Ovary (tissue), 9 donors: ENCODE measurements around the gene PRKCI. TPM values are rescaled to one million over a fixed set of nuclear protein-coding genes. Genes with fewer than 3 reads are reported as not detected.
"Not testable (repeated sequence)": the region's sequence is repeated elsewhere in the genome, so short reads cannot be mapped to it uniquely, and the experiment has no call there.

Experiments used
- DNase-seq, 5 donors: peaks; one replicate each; pipeline ENCODE4 v3.0.0-alpha.2; 2019 to 2020
- H3K27ac ChIP-seq, 2 donors: fragments of 200-600 bp; one replicate each; pipeline versions ENCODE4 v1.5.1 to v1.8.0; 2019 to 2022
- H3K27me3 ChIP-seq: fragments of 200-600 bp; one replicate; pipeline ENCODE4 v1.8.0; 2022
- H3K36me3 ChIP-seq: fragments of 200-600 bp; sonication (generic); one replicate; pipeline ENCODE4 v1.5.1; 2019
- H3K4me1 ChIP-seq: one replicate; pipeline ENCODE4 v1.8.1; 2013; ENCODE audit warnings: mild to moderate bottlenecking, moderate library complexity; ENCODE audit not compliant: insufficient read depth
- H3K4me3 ChIP-seq: fragments of 200-600 bp; sonication (generic); one replicate; pipeline ENCODE4 v1.5.1; 2017
- H3K9me3 ChIP-seq, 2 donors: fragments of 200-600 bp in 1 of 2; sonication (generic) in 1 of 2; one replicate each; pipeline versions ENCODE4 v1.5.1 to v1.8.1; 2013 to 2019; ENCODE audit warnings: mild to moderate bottlenecking in 1 of 2, moderate library complexity in 1 of 2
- EP300 ChIP-seq: sonication (generic); formaldehyde crosslinking; IDR thresholded peaks from one replicate; pipeline ENCODE4 v1.6.1; 2017; ENCODE audit warnings: antibody characterized with exemption
- POLR2A ChIP-seq: fragments of 450-650 bp; IDR thresholded peaks from one replicate; pipeline ENCODE4 v1.6.1; 2017; ENCODE audit warnings: antibody characterized with exemption, mild to moderate bottlenecking, moderate library complexity
- WGBS, 3 donors: extraction: QIAGEN DNeasy Blood & Tissue Kit in 1 of 3; methylation state at CpG; one replicate each; pipeline versions ENCODE4 v1.1.5 to v1.1.7; 2013 to 2017; 5-methylcytosine and 5-hydroxymethylcytosine counted together
- intact Hi-C, 4 donors: fragments of 100-400 bp; cut with DNase I; formaldehyde crosslinking; loops; one replicate each; pipeline versions ENCODE4 v1.11.0 to v1.15.1; 2022 to 2023
- polyA plus RNA-seq, 2 donors: library from polyadenylated mRNA; stranded (reverse); fragments of 200-250 nt in 1 of 2; fragments of 350-450 nt in 1 of 2; fragmentation: Illumina TruSeq in 1 of 2; extraction: RNeasy Lipid Tissue Mini Kit (QIAGEN cat#74804) in 1 of 2; gene quantifications; one replicate each; pipeline ENCODE4 v1.2.3, GENCODE V29; 2013 to 2014
- total RNA-seq, 7 donors: library from RNA; depleted of rRNA in 2 of 7; stranded (reverse); fragments of >200 nt in 2 of 7; fragmentation: NEBNext Ultra II Directional in 3 of 7; extraction: Animal tissue kit (Norgen Biotek cat#: 25700) in 3 of 7; gene quantifications; one replicate each; pipeline versions ENCODE4 v1.1.0 to v1.2.4, GENCODE V29; 2016 to 2023
- TF ChIP-seq, protein P1 (sequence below), 3 donors: fragments of 450-650 bp in 2 of 3; fragments of 200-600 bp in 1 of 3; IDR thresholded peaks; one replicate each; pipeline versions ENCODE4 v1.5.1 to v1.8.0; 2016 to 2022; ENCODE audit warnings: antibody characterized with exemption in 3 of 3, mild to moderate bottlenecking in 1 of 3
- donor health status: DM: no; HTN: no; CAD: no; lungs with moderate emphysema.
- donor health status: DM: no; HTN: no; CAD: no.
- donor health status: Bipolar disorder and iron deficiency.
- donor health status: DM: yes; HTN: yes; CAD: no.
- donor health status: DM: no; HTN: no; CAD: no.
- donor health status: DM: yes; HTN: yes; CAD: no.

PRKCI gene
- total and polyA plus RNA-seq, 9 donors, result 15.5 to 62.4 (median 36.1) TPM

DNA sequence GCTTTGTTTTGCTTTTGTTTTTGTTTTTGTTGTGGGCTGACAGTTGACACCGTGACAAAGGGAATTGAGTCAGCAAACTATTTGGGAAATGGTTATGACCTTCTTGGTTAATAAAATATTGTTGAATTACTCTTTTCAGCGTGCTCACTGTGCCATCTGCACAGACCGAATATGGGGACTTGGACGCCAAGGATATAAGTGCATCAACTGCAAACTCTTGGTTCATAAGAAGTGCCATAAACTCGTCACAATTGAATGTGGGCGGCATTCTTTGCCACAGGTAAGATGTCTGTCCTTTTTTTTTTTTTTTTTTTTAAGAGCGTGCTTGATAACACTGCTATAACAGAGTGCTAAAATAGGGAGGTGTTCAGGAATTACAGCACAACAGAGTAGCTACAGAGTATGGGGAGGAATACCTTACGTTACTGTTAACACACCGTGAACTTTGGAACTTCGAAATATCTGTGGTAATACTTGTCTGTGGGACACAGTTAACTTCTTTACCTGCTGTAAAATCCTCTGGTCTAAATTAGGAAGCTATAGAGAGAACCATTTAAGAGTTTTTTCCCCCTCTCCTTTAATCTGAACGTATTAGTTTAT, 48.2 kb downstream of the PRKCI start:
- intact Hi-C loops, result no loop called here
- TF ChIP-seq, protein P1, sequence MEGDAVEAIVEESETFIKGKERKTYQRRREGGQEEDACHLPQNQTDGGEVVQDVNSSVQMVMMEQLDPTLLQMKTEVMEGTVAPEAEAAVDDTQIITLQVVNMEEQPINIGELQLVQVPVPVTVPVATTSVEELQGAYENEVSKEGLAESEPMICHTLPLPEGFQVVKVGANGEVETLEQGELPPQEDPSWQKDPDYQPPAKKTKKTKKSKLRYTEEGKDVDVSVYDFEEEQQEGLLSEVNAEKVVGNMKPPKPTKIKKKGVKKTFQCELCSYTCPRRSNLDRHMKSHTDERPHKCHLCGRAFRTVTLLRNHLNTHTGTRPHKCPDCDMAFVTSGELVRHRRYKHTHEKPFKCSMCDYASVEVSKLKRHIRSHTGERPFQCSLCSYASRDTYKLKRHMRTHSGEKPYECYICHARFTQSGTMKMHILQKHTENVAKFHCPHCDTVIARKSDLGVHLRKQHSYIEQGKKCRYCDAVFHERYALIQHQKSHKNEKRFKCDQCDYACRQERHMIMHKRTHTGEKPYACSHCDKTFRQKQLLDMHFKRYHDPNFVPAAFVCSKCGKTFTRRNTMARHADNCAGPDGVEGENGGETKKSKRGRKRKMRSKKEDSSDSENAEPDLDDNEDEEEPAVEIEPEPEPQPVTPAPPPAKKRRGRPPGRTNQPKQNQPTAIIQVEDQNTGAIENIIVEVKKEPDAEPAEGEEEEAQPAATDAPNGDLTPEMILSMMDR (IDR thresholded peaks at IDR 0.05), result no peak
- TF ChIP-seq POLR2A, result no peak
- TF ChIP-seq EP300, result no peak
- no peaks in the 10 kb centered on the region for H3K4me1 ChIP-seq
- H3K9me3 ChIP-seq, result no peaks in the 10 kb centered on the region
- no peak overlapping the region for H3K4me3 ChIP-seq
- WGBS, 3 donors, result 87 to 89% (median 87%) methylated on average over 11 of the region's 11 CpGs
- H3K27me3 ChIP-seq, result no peaks in the 10 kb centered on the region
- DNase-seq, result no peak
- H3K36me3 ChIP-seq, result no peaks in the 10 kb centered on the region
- no peak overlapping the region for H3K27ac ChIP-seq

DNA sequence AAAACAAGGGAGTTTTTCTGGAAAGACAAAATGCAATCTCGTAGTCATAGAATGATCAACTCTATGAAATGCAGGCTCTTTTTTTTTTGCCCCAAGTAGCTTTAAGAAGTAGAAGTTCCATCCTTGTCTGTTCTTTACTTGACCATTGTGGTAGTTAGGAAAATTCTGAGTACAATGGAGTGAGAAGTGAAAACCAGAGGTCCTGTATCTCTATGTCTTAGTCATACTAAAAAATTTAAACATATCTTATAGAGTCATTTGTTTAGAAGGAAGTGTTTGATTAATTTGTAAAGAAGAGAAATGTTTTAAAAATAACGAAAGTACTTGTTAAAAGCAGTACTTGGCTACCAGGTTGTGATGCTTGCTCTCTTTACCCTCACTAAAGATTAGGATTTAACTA, 52.4 kb downstream of the PRKCI start:
- Histone ChIP-seq H3K27me3 (no peaks in the 10 kb centered on the region), H3K4me1 (no peaks in the 10 kb centered on the region), H3K36me3 (no peaks in the 10 kb centered on the region), H3K9me3 (no peaks in the 10 kb centered on the region), H3K4me3 (no peak overlapping the region), H3K27ac (no peak overlapping the region)
- TF ChIP-seq, protein P1 (IDR thresholded peaks at IDR 0.05), result no peak
- TF ChIP-seq EP300 (no peak), POLR2A (no peak)
- intact Hi-C loops, result no loop called here
- DNase-seq, result no peak
- WGBS, 3 donors, result 57 to 72% (median 62%) methylated on average over 2 of the region's 2 CpGs

DNA sequence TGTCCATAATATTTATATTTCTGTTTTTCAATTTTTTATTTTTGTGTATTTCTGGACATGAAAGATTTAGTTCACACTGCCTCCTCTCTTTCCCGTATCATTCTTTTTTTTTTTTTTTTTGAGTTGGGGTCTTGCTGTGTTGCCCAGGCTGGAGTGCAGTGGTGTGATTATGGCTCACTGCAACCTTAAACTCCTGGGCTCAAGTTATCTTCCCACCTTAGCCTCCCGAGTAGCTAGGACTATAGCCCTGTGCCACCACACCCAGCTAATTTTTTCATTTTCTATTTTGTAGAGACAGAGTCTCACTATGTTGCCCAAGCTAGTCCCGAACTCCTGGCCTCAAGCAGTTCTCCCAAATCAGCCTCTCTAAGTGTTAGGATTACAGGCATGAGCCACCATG, 53.6 kb downstream of the PRKCI start:
- H3K4me1 ChIP-seq, result no peaks in the 10 kb centered on the region
- H3K36me3 ChIP-seq, result no peaks in the 10 kb centered on the region
- no peak for DNase-seq
- 93 to 94% (median 93%) methylated on average over 3 of the region's 3 CpGs for WGBS, 3 donors
- no peaks in the 10 kb centered on the region for H3K9me3 ChIP-seq
- H3K27ac ChIP-seq, result no peak overlapping the region
- TF ChIP-seq, protein P1 (IDR thresholded peaks at IDR 0.05), result no peak
- TF ChIP-seq EP300 (no peak), POLR2A (no peak)
- H3K4me3 ChIP-seq, result no peak overlapping the region
- intact Hi-C loops, result no loop called here
- H3K27me3 ChIP-seq, result no peaks in the 10 kb centered on the region

DNA sequence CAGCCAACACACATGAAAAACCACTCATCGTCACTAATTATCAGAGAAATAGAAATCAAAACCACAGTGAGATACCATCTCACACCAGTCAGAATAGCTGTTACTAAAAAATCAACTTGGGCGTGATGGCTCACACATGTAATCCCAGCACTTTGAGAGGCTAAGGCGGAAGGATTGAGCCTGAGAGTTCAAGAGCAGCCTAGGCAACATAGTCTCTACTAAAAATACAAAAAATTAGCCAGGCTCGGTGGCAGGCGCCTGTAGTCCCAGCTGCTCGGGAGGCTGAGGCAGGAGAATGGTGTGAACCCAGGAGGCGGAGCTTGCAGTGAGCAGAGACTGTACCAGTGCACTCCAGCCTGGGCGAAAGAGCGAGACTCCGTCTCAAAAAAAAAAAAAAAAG, 55.1 kb downstream of the PRKCI start:
- H3K4me1 ChIP-seq, H3K9me3 ChIP-seq, H3K36me3 ChIP-seq, intact Hi-C loops, H3K27me3 ChIP-seq, DNase-seq, H3K4me3 ChIP-seq, H3K27ac ChIP-seq: not testable (repeated sequence)
- WGBS, 3 donors, result 92 to 96% (median 94%) methylated on average over 10 of the region's 10 CpGs

DNA sequence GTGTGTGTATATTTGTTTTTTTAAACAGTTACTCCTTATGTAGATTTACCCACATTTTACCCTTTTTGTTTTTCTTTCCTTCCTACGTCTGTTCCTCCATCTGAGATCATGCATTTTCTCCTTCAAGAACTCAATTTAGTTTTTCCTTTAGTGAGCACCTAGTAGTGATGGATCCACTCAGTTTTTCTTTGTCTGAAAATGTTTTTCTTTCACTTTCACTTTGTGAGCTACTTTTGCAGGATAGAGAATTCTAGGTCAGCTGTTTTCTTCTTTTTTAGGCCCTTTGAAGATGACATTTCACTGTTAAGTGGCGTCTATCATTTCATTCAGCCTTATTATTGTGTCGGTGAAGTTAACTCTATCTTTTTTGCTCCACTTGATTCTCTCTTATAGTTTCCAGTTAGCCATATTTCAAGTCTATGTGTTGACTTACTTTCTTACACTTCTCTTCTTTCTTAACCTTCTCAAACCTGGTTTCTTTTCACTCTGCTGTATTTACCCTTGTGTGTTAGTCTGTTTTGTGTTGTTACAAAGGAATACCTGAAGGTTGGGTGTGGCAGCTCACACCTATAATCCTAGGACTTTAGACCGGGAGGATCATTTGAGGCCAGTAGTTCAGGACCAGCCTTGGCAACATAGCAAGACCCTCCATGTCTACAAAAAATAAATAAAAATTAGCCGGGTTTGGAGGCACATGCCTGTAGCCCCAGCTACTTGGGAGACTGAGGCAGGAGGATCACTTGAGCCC, 55.8 kb downstream of the PRKCI start:
- no peak for DNase-seq
- Histone ChIP-seq H3K4me3 (no peak overlapping the region), H3K27ac (no peak overlapping the region), H3K4me1 (no peaks in the 10 kb centered on the region), H3K36me3 (no peaks in the 10 kb centered on the region), H3K27me3 (no peaks in the 10 kb centered on the region), H3K9me3 (no peaks in the 10 kb centered on the region)
- no peak for TF ChIP-seq POLR2A
- TF ChIP-seq EP300, result no peak
- TF ChIP-seq, protein P1 (IDR thresholded peaks at IDR 0.05), result no peak
- WGBS, 3 donors, result 71 to 78% (median 72%) methylated on average over 5 of the region's 5 CpGs
- intact Hi-C loops, result no loop called here
